Muscle of leg (tissue), 11 donors: ENCODE results near the gene NRXN3. TPM values are rescaled to one million over a fixed set of nuclear protein-coding genes. Genes with fewer than 3 reads are reported as not detected.

Experiments used
- DNase-seq: peaks from one replicate; pipeline ENCODE4 v3.0.0; 2013
- H3K27ac ChIP-seq: one replicate; pipeline ENCODE4 v1.5.1; 2013; ENCODE audit warnings: mild to moderate bottlenecking, low read length, control low read depth
- H3K27me3 ChIP-seq: one replicate; pipeline ENCODE4 v1.6.1; 2013; ENCODE audit warnings: low read length; ENCODE audit not compliant: control insufficient read depth, insufficient read depth
- H3K36me3 ChIP-seq: one replicate; pipeline ENCODE4 v1.6.1; 2013; ENCODE audit warnings: low read length; ENCODE audit not compliant: control insufficient read depth, insufficient read depth
- H3K4me1 ChIP-seq: one replicate; pipeline ENCODE4 v1.6.1; 2013; ENCODE audit warnings: low read length; ENCODE audit not compliant: control insufficient read depth, insufficient read depth
- H3K4me3 ChIP-seq: one replicate; pipeline ENCODE4 v1.5.1; 2013; ENCODE audit warnings: low read length, control low read depth
- H3K9me3 ChIP-seq: replicated peaks from 2 replicates; pipeline ENCODE4 v1.6.1; 2013; ENCODE audit warnings: low read depth, low read length; ENCODE audit not compliant: control insufficient read depth
- whole genome bisulfite sequencing: methylation state at CpG from one replicate; pipeline ENCODE4 v1.1.5; 2013; ENCODE audit warnings: missing lambda C conversion rate; ENCODE audit not compliant: insufficient coverage; 5-methylcytosine and 5-hydroxymethylcytosine counted together
- polyA plus RNA-seq, 8 donors: library from polyadenylated mRNA; unstranded; fragments of 120-200 nt; gene quantifications; one replicate each; pipeline versions ENCODE4 v1.2.1 to v1.2.3, GENCODE V29; 2013; ENCODE audit warnings: inconsistent platforms in 1 of 8, low replicate concordance in 1 of 8; ENCODE audit not compliant: insufficient read length in 8 of 8, insufficient read depth in 1 of 8
- total RNA-seq: library from RNA; stranded (reverse); fragments of 120-200 nt; gene quantifications from one replicate; pipeline ENCODE4 v1.2.4, GENCODE V29; 2013

The NRXN3 gene
- total and polyA plus RNA-seq, 9 donors: 0.49 to 1.9 (median 0.69) TPM

GRCh38 chr14:78188882-78189281 is 18.7 kb downstream of the NRXN3 start:
- WGBS: 79% methylated on average over 3 of the region's 3 CpGs
- no peak for DNase-seq
- Histone ChIP-seq H3K27ac (no peak overlapping the region), H3K36me3 (no peaks in the 10 kb centered on the region), H3K27me3 (no peaks in the 10 kb centered on the region), H3K4me3 (no peak overlapping the region), H3K9me3 (no peaks in the 10 kb centered on the region), H3K4me1 (no peaks in the 10 kb centered on the region)

GRCh38 chr14:78195431-78195830 is 25.3 kb downstream of the NRXN3 start:
- Histone ChIP-seq H3K27me3 (no peaks in the 10 kb centered on the region), H3K4me3 (no peak overlapping the region), H3K27ac (no peak overlapping the region), H3K36me3 (no peaks in the 10 kb centered on the region), H3K4me1 (no peaks in the 10 kb centered on the region), H3K9me3 (no peaks in the 10 kb centered on the region)
- WGBS: 100% methylated on average over 1 of the region's 6 CpGs
- DNase-seq: no peak

GRCh38 chr14:78196323-78196722 is 26.1 kb downstream of the NRXN3 start:
- Histone ChIP-seq H3K9me3 (no peaks in the 10 kb centered on the region), H3K27me3 (no peaks in the 10 kb centered on the region)

DNA sequence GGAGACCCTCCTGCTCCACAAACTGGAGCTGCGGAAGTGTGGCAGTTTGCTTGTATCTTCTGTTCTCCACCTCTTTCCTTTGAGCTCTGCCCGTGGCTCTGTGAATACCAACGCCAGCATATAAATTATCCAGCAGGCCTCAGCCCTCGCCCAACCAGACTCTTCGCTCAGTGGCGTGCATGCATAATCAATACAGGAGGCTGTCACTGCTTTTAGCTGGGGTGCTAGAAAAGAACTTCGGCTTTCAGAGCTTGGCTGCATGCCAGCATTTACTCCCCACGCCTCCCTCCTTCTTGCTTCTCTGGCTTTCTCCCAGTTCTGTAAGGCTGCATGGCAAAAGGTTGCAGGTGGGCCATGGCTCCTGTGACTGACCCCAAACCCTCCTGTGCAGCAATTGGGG is 26.9 kb downstream of the NRXN3 start:
- Histone ChIP-seq H3K4me1 (no peaks in the 10 kb centered on the region), H3K27me3 (no peaks in the 10 kb centered on the region), H3K27ac (no peak overlapping the region), H3K9me3 (no peaks in the 10 kb centered on the region), H3K36me3 (no peaks in the 10 kb centered on the region), H3K4me3 (no peak overlapping the region)
- DNase-seq: no peak
- WGBS: 66% methylated on average over 8 of the region's 8 CpGs

More at GRCh38 chr14:78196323-78196722, 26.1 kb downstream of the NRXN3 start:
- Histone ChIP-seq H3K36me3 (no peaks in the 10 kb centered on the region), H3K4me1 (no peaks in the 10 kb centered on the region), H3K4me3 (no peak overlapping the region), H3K27ac (no peak overlapping the region)
- DNase-seq: no peak
- WGBS: no CpG with 5 or more reads among the region's 2 CpGs

DNA sequence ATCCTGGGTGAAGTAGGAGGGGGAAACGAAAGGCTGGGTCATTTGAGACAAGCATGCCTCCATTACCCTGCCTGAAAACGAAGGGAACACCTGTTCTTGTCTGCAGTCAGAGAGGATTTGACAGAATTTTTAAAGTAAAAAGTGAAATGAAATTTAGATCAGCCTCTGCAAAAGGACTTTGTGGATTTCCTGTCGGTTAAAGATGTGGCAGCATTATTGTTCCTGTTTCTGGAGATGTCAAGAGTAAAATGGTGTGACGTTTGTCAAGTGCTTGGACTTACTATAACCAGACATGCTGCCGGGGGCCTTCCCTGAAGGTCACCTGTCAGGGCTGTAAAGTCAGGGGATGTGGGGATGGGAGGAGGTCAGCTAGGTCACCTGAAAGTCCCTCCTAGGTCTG is 32.0 kb downstream of the NRXN3 start:
- no peak overlapping the region for H3K27ac ChIP-seq
- no peak for DNase-seq
- no peak overlapping the region for H3K4me3 ChIP-seq
- H3K4me1 ChIP-seq: no peaks in the 10 kb centered on the region
- H3K9me3 ChIP-seq: no peaks in the 10 kb centered on the region
- H3K36me3 ChIP-seq: no peaks in the 10 kb centered on the region
- WGBS: 55% methylated on average over 5 of the region's 5 CpGs
- H3K27me3 ChIP-seq: no peaks in the 10 kb centered on the region

- no peaks in the 10 kb centered on the region for H3K36me3 ChIP-seq
Measured at GRCh38 chr14:78202976-78203375, 32.8 kb downstream of the NRXN3 start.

DNA sequence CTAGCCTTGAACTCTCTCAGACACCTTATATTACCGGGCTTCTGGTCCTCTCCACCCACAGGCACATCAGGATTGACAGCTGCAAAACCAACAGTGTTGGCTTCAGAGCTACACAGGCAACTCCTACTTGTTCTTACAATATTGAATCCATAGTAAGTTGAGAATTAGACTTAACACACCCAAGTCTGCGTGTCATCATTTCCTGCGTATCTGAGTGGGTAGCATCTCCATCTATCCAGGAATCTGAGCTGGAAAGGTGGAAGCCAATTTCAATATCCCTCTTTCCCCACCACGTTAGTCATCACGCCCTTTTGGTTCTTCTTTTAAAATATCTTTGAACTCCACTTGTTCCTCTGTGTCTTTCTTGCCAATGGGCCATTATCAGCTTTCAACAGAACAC is 37.2 kb downstream of the NRXN3 start:
- H3K9me3 ChIP-seq: peaks cover 6% of the 10 kb centered on the region
- no peaks in the 10 kb centered on the region for H3K36me3 ChIP-seq
- no peaks in the 10 kb centered on the region for H3K27me3 ChIP-seq
- no peak overlapping the region for H3K27ac ChIP-seq
- 75% methylated on average over 2 of the region's 5 CpGs for WGBS
- H3K4me3 ChIP-seq: no peak overlapping the region
- no peak for DNase-seq
- no peaks in the 10 kb centered on the region for H3K4me1 ChIP-seq

More at GRCh38 chr14:78202976-78203375, 32.8 kb downstream of the NRXN3 start:
- H3K27ac ChIP-seq: no peak overlapping the region
- no peaks in the 10 kb centered on the region for H3K4me1 ChIP-seq
- no CpG with 5 or more reads among the region's 1 CpG for WGBS
- DNase-seq: no peak
- no peaks in the 10 kb centered on the region for H3K27me3 ChIP-seq
- H3K9me3 ChIP-seq: no peaks in the 10 kb centered on the region
- H3K4me3 ChIP-seq: no peak overlapping the region

GRCh38 chr14:78220273-78220672 is 50.1 kb downstream of the NRXN3 start:
- H3K36me3 ChIP-seq: no peaks in the 10 kb centered on the region
- no peaks in the 10 kb centered on the region for H3K4me1 ChIP-seq
- DNase-seq: no peak
- no peak overlapping the region for H3K27ac ChIP-seq
- no peaks in the 10 kb centered on the region for H3K9me3 ChIP-seq
- no peak overlapping the region for H3K4me3 ChIP-seq
- 68% methylated on average over 5 of the region's 5 CpGs for WGBS
- no peaks in the 10 kb centered on the region for H3K27me3 ChIP-seq

DNA sequence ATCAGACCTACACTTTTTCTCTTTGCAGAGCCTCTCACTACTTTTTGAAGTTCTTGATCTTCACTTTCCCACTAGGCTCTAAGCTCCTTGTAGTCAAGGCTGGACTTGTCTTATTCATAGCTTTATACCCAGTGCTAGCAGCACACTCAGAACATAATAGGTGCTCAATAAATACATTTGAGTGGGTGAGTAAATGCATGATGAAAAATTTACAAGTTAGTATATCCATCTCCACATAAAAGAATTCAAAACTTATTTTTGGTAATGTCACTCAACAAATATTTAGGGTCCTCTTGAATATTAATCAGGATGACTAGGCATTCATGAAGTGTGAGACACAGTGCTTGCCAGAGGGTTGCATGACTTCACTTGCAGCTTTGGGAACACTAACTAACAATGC is 52.6 kb downstream of the NRXN3 start:
- no peaks in the 10 kb centered on the region for H3K4me1 ChIP-seq
- H3K9me3 ChIP-seq: no peaks in the 10 kb centered on the region
- no peaks in the 10 kb centered on the region for H3K27me3 ChIP-seq
- DNase-seq: no peak
- H3K27ac ChIP-seq: no peak overlapping the region
- no peak overlapping the region for H3K4me3 ChIP-seq
- H3K36me3 ChIP-seq: no peaks in the 10 kb centered on the region

- H3K27ac ChIP-seq: no peak overlapping the region
- H3K27me3 ChIP-seq: no peaks in the 10 kb centered on the region
- no peak for DNase-seq
- 76% methylated on average over 8 of the region's 14 CpGs for WGBS
- H3K9me3 ChIP-seq: no peaks in the 10 kb centered on the region
- no peak overlapping the region for H3K4me3 ChIP-seq
- no peaks in the 10 kb centered on the region for H3K4me1 ChIP-seq
- H3K36me3 ChIP-seq: no peaks in the 10 kb centered on the region
Measured at GRCh38 chr14:78227248-78228077, 57.3 kb downstream of the NRXN3 start.
